ENCODE measurements around the gene ONECUT3. TPM values are rescaled to one million over a fixed set of nuclear protein-coding genes. Genes with fewer than 3 reads are reported as not detected.

ONECUT3 gene
- total and polyA plus RNA-seq, 2 donors (not counting 3 experiments of a cell fraction or from before 2014, with no cell fraction given) = not detected

DNA sequence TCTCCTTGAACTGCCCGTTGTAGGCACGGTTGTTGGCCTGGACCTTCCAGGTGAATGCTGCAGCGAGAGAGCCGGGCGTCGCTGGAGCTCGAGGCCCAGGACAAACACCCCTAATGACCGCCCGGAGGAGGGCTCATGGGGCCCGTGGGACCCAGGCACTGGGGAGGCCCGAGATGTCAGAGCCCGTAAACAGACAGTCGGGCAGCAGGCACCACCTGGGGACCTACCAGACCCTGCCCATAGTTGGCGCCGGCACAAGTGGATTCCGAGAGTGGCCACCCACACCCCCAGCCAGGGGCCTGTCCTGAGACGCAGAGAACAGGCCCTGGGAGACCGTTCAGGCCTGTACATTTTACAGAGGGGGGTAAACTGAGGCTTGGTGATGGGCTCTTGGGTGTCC lies 56.4 kb downstream of the ONECUT3 start:
- Histone ChIP-seq H3K4me2 (ENCODE audit: insufficient read depth, low read length) (no peak overlapping the region), H3K4me3 (replicated peaks in 1 of 3; ENCODE audit: insufficient read depth in 1 of 3, low read depth in 1 of 3, low read length in 3 of 3) (no peak overlapping the region), H2AFZ (ENCODE audit: low read depth, low read length) (no peak overlapping the region), H3K27me3 (ENCODE audit: control insufficient read depth in 2 of 2, insufficient read depth in 2 of 2, low read length in 2 of 2) (no peaks in the 10 kb centered on the region), H3K9ac (replicated peaks; ENCODE audit: extremely low read depth, insufficient read depth, low read length) (no peak overlapping the region), H3K27ac (ENCODE audit: insufficient read depth, low read depth, low read length) (no peak overlapping the region), H3K36me3 (ENCODE audit: control insufficient read depth in 2 of 2, extremely low read depth in 1 of 2, insufficient read depth in 2 of 2, low read length in 2 of 2) (no peaks in the 10 kb centered on the region), H3K79me2 (ENCODE audit: control insufficient read depth, insufficient read depth, low read length) (no peaks in the 10 kb centered on the region), H4K20me1 (replicated peaks; ENCODE audit: control insufficient read depth, extremely low read depth, insufficient read depth, low read length) (no peaks in the 10 kb centered on the region), H3K9me1 (replicated peaks; ENCODE audit: control insufficient read depth, extremely low read depth, insufficient read depth, low read length) (no peaks in the 10 kb centered on the region), H3K4me1 (ENCODE audit: control insufficient read depth, extremely low read depth, insufficient read depth, low read length) (peaks cover 13% of the 10 kb centered on the region), H3K9me3 (replicated peaks; ENCODE audit: control insufficient read depth, insufficient read depth, low read length) (no peaks in the 10 kb centered on the region)
- DNase-seq (ENCODE audit: low read depth, low spot score) (no peak), FAIRE-seq (no peak)
- intact Hi-C loops (cut with micrococcal nuclease) = loop anchor here (5.0 kb wide), 1 partner anchor 32 kb away; no protein-coding TSS in a partner anchor
- no TSS peak for BruUV-seq (replicated peaks)
- dilution Hi-C loops (cut with MboI; ENCODE audit: extremely low pct_ligation_motif_present, low sequenced_read_pairs) = no loop called here
- CTCF ChIA-PET = no interaction called here
- TF ChIP-seq GATA2 (IDR thresholded peaks at IDR 0.05; ENCODE audit: insufficient read depth, insufficient read length, low read depth, low read length) (no peak), POLR2AphosphoS5 (IDR thresholded peaks at IDR 0.05; ENCODE audit: insufficient read depth, low read depth, low read length) (no peak), MYC (IDR thresholded peaks at IDR 0.05; ENCODE audit: low read depth, low read length) (no peak), JUN (IDR thresholded peaks at IDR 0.05; ENCODE audit: borderline replicate concordance, insufficient read depth, insufficient read length, low read depth) (no peak), POLR2A (IDR thresholded peaks at IDR 0.05; ENCODE audit: low read depth, low read length) (no peak), FOS (IDR thresholded peaks at IDR 0.05; ENCODE audit: borderline replicate concordance, insufficient read depth, low read length) (no peak), EZH2 (IDR thresholded peaks at IDR 0.05; ENCODE audit: borderline replicate concordance, low read depth, low read length, severe bottlenecking) (no peak)
- TF ChIP-seq, protein P1, sequence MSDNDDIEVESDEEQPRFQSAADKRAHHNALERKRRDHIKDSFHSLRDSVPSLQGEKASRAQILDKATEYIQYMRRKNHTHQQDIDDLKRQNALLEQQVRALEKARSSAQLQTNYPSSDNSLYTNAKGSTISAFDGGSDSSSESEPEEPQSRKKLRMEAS (IDR thresholded peaks at IDR 0.05; ENCODE audit: insufficient read depth, insufficient read length) = no peak
- POLR2A ChIA-PET = no interaction called here
